ENCODE results near the gene GPR146. TPM values are rescaled to one million over a fixed set of nuclear protein-coding genes. Genes with fewer than 3 reads are reported as not detected.

The GPR146 gene
- polyA plus RNA-seq, 3 donors, result 0.48 to 0.92 (median 0.48) TPM

GRCh38 chr7:1021931-1022330 lies 22.4 kb upstream of the GPR146 start:
- no peak for DNase-seq
- H3K9me3 Mint-ChIP-seq, result peaks cover 28 to 43% (median 35%) of the 10 kb centered on the region in 7 donors
- WGBS (ENCODE audit: insufficient coverage), result 98% methylated on average over 25 of the region's 25 CpGs

GRCh38 chr7:1022356-1022755 lies 22.0 kb upstream of the GPR146 start:
- peaks cover 25% of the 10 kb centered on the region for H3K4me1 Mint-ChIP-seq
- Histone ChIP-seq H4K20me1 (ENCODE audit: insufficient read depth, low read length) (peaks cover 74% of the 10 kb centered on the region), H3K4me2 (replicated peaks; ENCODE audit: extremely low read depth, low read length, poor library complexity, severe bottlenecking) (no peak overlapping the region)

More at GRCh38 chr7:1021931-1022330, 22.4 kb upstream of the GPR146 start:
- peaks cover 36% of the 10 kb centered on the region for H3K79me2 ChIP-seq (ENCODE audit: insufficient read depth, low read length)
- H3K4me1 ChIP-seq (ENCODE audit: control insufficient read depth in 1 of 2, insufficient read depth in 2 of 2, low read length in 2 of 2), result peaks cover 21 to 32% of the 10 kb centered on the region in 2 donors
- H3K27me3 ChIP-seq (ENCODE audit: control insufficient read depth in 2 of 2, insufficient read depth in 2 of 2, low read length in 2 of 2), result no peaks in the 10 kb centered on the region
- H3K27ac ChIP-seq (ENCODE audit: low read depth in 1 of 2, low read length in 2 of 2), result no peak overlapping the region
- H3K27me3 Mint-ChIP-seq (ENCODE audit: low read depth in 3 of 3), result peaks cover 1 to 4% (median 2%) of the 10 kb centered on the region in 3 donors
- peaks cover 9 to 31% of the 10 kb centered on the region in 2 donors for H3K36me3 ChIP-seq (replicated peaks in 1 of 2; ENCODE audit: control insufficient read depth in 1 of 2, insufficient read depth in 2 of 2, low read length in 2 of 2)
- peaks cover 30 to 62% of the 10 kb centered on the region in 2 donors for H3K36me3 Mint-ChIP-seq
- TF ChIP-seq CTCF (IDR thresholded peaks at IDR 0.05), result no peak
- intact Hi-C loops (cut with micrococcal nuclease), result no loop called here
- no peak overlapping the region for H2AFZ ChIP-seq (ENCODE audit: insufficient read depth, low read depth, low read length, poor library complexity, severe bottlenecking)
- H3K4me1 Mint-ChIP-seq, result peaks cover 22% of the 10 kb centered on the region
- H3K4me3 Mint-ChIP-seq, result no peak overlapping the region
- H4K20me1 ChIP-seq (ENCODE audit: insufficient read depth, low read length), result peaks cover 78% of the 10 kb centered on the region
- no peak overlapping the region for H3K9ac ChIP-seq (ENCODE audit: insufficient read depth, low read length, poor library complexity, severe bottlenecking)
- peaks cover 20 to 36% of the 10 kb centered on the region in 2 donors for H3K9me3 ChIP-seq (replicated peaks in 1 of 2; ENCODE audit: control insufficient read depth in 1 of 2, insufficient read depth in 1 of 2, low read length in 2 of 2)
- no peak overlapping the region for H3K27ac Mint-ChIP-seq
- H3K4me2 ChIP-seq (replicated peaks; ENCODE audit: extremely low read depth, low read length, poor library complexity, severe bottlenecking), result no peak overlapping the region
- no peak overlapping the region for H3K4me3 ChIP-seq (replicated peaks in 1 of 3; ENCODE audit: low read depth in 2 of 3, low read length in 3 of 3)

More at GRCh38 chr7:1022356-1022755, 22.0 kb upstream of the GPR146 start:
- Histone ChIP-seq H3K4me3 (replicated peaks in 1 of 3; ENCODE audit: low read depth in 2 of 3, low read length in 3 of 3) (no peak overlapping the region), H3K27ac (ENCODE audit: low read depth in 1 of 2, low read length in 2 of 2) (no peak overlapping the region), H3K9me3 (replicated peaks in 1 of 2; ENCODE audit: control insufficient read depth in 1 of 2, insufficient read depth in 1 of 2, low read length in 2 of 2) (peaks cover 20 to 36% of the 10 kb centered on the region in 2 donors), H3K36me3 (replicated peaks in 1 of 2; ENCODE audit: control insufficient read depth in 1 of 2, insufficient read depth in 2 of 2, low read length in 2 of 2) (peaks cover 9 to 31% of the 10 kb centered on the region in 2 donors), H2AFZ (ENCODE audit: insufficient read depth, low read depth, low read length, poor library complexity, severe bottlenecking) (no peak overlapping the region), H3K79me2 (ENCODE audit: insufficient read depth, low read length) (peaks cover 37% of the 10 kb centered on the region), H3K4me1 (ENCODE audit: control insufficient read depth in 1 of 2, insufficient read depth in 2 of 2, low read length in 2 of 2) (peaks cover 25 to 36% of the 10 kb centered on the region in 2 donors), H3K27me3 (ENCODE audit: control insufficient read depth in 2 of 2, insufficient read depth in 2 of 2, low read length in 2 of 2) (no peaks in the 10 kb centered on the region), H3K9ac (ENCODE audit: insufficient read depth, low read length, poor library complexity, severe bottlenecking) (no peak overlapping the region)
- intact Hi-C loops (cut with micrococcal nuclease), result no loop called here
- H3K27ac Mint-ChIP-seq, result no peak overlapping the region
- peaks cover 2 to 4% (median 2%) of the 10 kb centered on the region in 3 donors for H3K27me3 Mint-ChIP-seq (ENCODE audit: low read depth in 3 of 3)
- 98% methylated on average over 13 of the region's 17 CpGs for WGBS (ENCODE audit: insufficient coverage)
- H3K4me3 Mint-ChIP-seq, result no peak overlapping the region
- no peak for TF ChIP-seq CTCF (IDR thresholded peaks at IDR 0.05)
- peaks cover 28 to 42% (median 34%) of the 10 kb centered on the region in 7 donors for H3K9me3 Mint-ChIP-seq
- H3K36me3 Mint-ChIP-seq, result peaks cover 31 to 62% of the 10 kb centered on the region in 2 donors
- no peak for DNase-seq

All from CD14-positive monocyte (primary cell).